HL-60 (cell line): ENCODE data around the gene FRZB.

Source experiments
- POLR2AphosphoS5 ChIP-seq: IDR thresholded peaks from 2 replicates; pipeline ENCODE4 v1.6.1; 2012; ENCODE audit warnings: low read depth
- TF ChIP-seq, protein P1 (sequence below): IDR thresholded peaks from one replicate; pipeline ENCODE4 v1.5.1; 2011; ENCODE audit warnings: low read length, control low read depth, inconsistent platforms; ENCODE audit not compliant: insufficient read depth

DNA sequence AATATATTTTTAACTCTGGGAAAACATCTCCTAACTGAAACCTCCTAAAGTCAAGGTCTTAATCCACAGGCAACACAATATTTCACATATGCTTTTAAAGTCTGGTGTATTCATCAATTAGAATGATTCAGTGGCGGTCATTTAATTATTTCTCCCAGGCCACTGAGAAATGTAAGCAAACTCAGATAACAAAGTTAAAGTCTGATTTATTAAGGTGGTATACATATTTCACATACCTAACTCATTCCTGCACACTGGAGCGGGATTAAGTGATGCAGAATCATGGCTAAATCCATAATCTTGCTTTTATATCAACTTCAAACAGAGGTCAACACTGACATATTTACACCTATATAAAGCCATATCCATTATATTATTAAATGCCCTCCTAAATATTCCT lies 43.7 kb downstream of the FRZB start:
- TF ChIP-seq, protein P1, sequence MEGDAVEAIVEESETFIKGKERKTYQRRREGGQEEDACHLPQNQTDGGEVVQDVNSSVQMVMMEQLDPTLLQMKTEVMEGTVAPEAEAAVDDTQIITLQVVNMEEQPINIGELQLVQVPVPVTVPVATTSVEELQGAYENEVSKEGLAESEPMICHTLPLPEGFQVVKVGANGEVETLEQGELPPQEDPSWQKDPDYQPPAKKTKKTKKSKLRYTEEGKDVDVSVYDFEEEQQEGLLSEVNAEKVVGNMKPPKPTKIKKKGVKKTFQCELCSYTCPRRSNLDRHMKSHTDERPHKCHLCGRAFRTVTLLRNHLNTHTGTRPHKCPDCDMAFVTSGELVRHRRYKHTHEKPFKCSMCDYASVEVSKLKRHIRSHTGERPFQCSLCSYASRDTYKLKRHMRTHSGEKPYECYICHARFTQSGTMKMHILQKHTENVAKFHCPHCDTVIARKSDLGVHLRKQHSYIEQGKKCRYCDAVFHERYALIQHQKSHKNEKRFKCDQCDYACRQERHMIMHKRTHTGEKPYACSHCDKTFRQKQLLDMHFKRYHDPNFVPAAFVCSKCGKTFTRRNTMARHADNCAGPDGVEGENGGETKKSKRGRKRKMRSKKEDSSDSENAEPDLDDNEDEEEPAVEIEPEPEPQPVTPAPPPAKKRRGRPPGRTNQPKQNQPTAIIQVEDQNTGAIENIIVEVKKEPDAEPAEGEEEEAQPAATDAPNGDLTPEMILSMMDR = no peak
- TF ChIP-seq POLR2AphosphoS5 = no peak
